ENCODE measurements around the gene IFITM5.
"Not testable (repeated sequence)": the region's sequence is repeated elsewhere in the genome, so short reads cannot be mapped to it uniquely, and the experiment has no call there.

The IFITM5 gene

DNA sequence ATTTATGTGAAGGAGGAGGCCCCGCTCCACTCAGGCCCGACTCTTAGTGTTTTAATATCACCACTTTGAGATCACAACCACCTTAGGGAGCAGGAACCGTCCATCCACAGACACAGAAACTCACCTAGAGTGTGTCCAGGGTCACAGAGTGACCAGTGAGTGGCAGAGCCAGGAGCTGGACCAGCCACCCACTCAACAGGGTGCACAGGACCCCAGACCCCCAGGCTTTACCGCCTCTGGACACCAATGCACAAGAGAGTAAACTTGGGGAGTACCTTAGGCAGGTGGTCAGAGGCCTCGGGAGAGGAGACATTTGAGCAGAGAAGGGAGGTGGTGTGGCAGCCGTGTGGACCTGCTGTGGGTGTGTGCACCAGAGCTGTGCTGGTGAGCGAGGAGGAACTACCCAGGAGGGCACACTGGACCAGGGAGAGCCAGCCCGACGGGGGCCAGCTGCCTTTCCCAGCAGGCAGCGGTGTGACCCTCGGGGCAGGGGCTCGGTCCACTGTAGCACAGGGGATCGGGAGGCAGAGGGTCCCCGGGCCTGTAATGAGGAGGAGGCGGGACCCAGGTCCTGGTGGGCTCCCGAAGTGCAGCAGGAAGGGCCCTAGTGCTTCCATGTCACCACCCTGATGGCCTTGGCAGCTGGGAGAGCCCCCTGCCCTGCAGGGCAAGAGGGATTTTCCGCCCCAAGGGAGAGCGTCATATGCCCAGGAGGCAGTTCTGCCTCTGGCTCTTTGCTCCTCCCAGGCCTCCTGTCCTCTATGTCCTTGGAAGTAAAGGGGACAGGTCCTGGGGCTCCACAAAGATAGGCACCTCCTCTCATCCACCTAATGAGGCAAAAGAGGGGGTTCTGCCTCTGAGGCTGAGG is 28.6 kb downstream of the IFITM5 start:
- H3K4me3 ChIP-seq (ENCODE audit: low read length) = no peak overlapping the region
- H3K27me3 ChIP-seq (ENCODE audit: control insufficient read depth, insufficient read depth, low read length) = peaks cover 50% of the 10 kb centered on the region
- no peaks in the 10 kb centered on the region for H3K36me3 ChIP-seq (ENCODE audit: insufficient read depth, low read length)
- no peak overlapping the region for H3K9ac ChIP-seq (ENCODE audit: low read depth, low read length)
- H3K4me2 ChIP-seq (ENCODE audit: low read length) = no peak overlapping the region
- no peaks in the 10 kb centered on the region for H3K9me3 ChIP-seq (replicated peaks; ENCODE audit: low read length)
- H3K4me1 ChIP-seq (ENCODE audit: control insufficient read depth, insufficient read depth, low read length) = no peaks in the 10 kb centered on the region

- H3K4me1 ChIP-seq (ENCODE audit: control insufficient read depth, insufficient read depth, low read length) = no peaks in the 10 kb centered on the region
- H3K27me3 ChIP-seq (ENCODE audit: control insufficient read depth, insufficient read depth, low read length) = peaks cover 38% of the 10 kb centered on the region
- H3K36me3 ChIP-seq (ENCODE audit: insufficient read depth, low read length) = no peaks in the 10 kb centered on the region
- peak overlapping the region; percentile 48 for H3K4me2 ChIP-seq (ENCODE audit: low read length)
- no peak overlapping the region for H3K9ac ChIP-seq (ENCODE audit: low read depth, low read length)
- H3K9me3 ChIP-seq (replicated peaks; ENCODE audit: low read length) = no peaks in the 10 kb centered on the region
- H3K4me3 ChIP-seq (ENCODE audit: low read length) = no peak overlapping the region
Measured at GRCh38 chr11:269146-269890, 30.0 kb downstream of the IFITM5 start.

GRCh38 chr11:268716-269145 is 30.6 kb downstream of the IFITM5 start:
- Histone ChIP-seq H3K4me2 (ENCODE audit: low read length) (peak overlapping the region; percentile 48), H3K27me3 (ENCODE audit: control insufficient read depth, insufficient read depth, low read length) (peaks cover 32% of the 10 kb centered on the region)
- not testable (repeated sequence) for H3K4me3 ChIP-seq (ENCODE audit: low read length); H3K9me3 ChIP-seq (replicated peaks; ENCODE audit: low read length); H3K4me1 ChIP-seq (ENCODE audit: control insufficient read depth, insufficient read depth, low read length); H3K9ac ChIP-seq (ENCODE audit: low read depth, low read length); H3K36me3 ChIP-seq (ENCODE audit: insufficient read depth, low read length)

DNA sequence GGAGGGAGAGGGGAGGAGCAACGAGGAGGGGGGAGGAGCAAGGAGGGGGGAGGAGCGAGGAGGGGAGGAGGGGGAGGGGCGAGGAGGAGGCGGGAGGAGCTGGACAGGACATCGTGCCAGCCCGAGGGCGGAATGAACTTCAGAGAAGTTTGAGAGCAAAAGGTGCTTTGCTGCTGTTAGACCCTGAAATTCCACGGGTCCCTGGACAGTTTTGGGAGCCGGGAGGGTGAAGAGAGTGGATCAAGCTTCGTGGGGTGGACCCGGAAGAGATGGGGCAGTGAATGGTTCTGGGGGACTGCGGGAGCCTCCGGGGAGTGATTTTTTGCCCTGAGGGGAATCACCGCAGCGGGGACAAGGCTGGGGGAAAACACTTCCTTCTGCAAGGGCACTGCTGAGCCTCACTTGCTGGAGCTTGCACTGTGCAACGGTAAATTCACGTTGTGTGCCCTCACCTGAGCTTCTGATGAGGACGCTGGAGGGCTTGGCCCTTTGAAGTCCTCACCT is 31.8 kb downstream of the IFITM5 start:
- H3K9ac ChIP-seq (ENCODE audit: low read depth, low read length) = no peak overlapping the region
- no peaks in the 10 kb centered on the region for H3K9me3 ChIP-seq (replicated peaks; ENCODE audit: low read length)
- no peak overlapping the region for H3K4me2 ChIP-seq (ENCODE audit: low read length)
- H3K27me3 ChIP-seq (ENCODE audit: control insufficient read depth, insufficient read depth, low read length) = peaks cover 21% of the 10 kb centered on the region
- H3K4me1 ChIP-seq (ENCODE audit: control insufficient read depth, insufficient read depth, low read length) = no peaks in the 10 kb centered on the region
- H3K4me3 ChIP-seq (ENCODE audit: low read length) = no peak overlapping the region
- H3K36me3 ChIP-seq (ENCODE audit: insufficient read depth, low read length) = no peaks in the 10 kb centered on the region

DNA sequence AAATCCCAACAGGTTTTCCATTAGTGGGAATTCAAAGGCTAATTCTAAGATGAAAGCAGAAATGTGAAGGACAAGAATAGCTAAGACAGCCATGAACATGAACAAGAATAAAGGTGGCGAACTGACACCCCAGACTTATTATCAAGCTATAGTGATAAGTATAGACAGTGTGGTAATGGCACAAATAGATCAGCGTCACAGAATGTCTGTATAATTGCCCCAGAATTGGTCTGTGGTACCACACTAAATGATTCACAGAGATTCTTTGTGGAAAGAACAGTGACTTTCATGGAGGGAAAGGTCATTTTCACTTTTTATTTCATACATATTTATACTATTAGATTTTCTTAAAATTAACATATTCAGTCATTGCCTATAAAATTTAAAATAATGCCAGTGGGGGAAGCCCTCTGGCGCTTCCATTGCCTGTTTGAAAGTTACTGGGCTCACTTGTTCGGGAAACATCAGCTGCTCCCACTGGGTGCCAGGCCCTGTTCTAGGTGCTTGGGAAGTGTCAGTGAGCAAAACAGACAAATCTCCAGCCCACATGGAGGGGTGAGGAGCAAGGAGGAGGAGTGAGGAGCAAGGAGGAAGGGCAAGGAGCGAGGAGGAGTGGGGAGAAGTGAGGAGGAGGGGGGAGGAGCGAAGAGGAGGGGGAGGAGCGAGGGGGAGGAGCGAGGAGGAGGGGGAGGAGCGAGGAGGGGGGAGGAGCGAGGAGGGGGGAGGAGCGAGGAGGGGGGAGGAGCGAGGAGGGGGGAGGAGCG is 32.5 kb downstream of the IFITM5 start:
- Histone ChIP-seq H3K4me1 (ENCODE audit: control insufficient read depth, insufficient read depth, low read length) (no peaks in the 10 kb centered on the region), H3K27me3 (ENCODE audit: control insufficient read depth, insufficient read depth, low read length) (peaks cover 15% of the 10 kb centered on the region), H3K9ac (ENCODE audit: low read depth, low read length) (no peak overlapping the region), H3K9me3 (replicated peaks; ENCODE audit: low read length) (no peaks in the 10 kb centered on the region), H3K4me2 (ENCODE audit: low read length) (no peak overlapping the region), H3K4me3 (ENCODE audit: low read length) (no peak overlapping the region), H3K36me3 (ENCODE audit: insufficient read depth, low read length) (no peaks in the 10 kb centered on the region)

- no peaks in the 10 kb centered on the region for H3K4me1 ChIP-seq (ENCODE audit: control insufficient read depth, insufficient read depth, low read length)
Measured at GRCh38 chr11:261624-262023, 37.7 kb downstream of the IFITM5 start.

DNA sequence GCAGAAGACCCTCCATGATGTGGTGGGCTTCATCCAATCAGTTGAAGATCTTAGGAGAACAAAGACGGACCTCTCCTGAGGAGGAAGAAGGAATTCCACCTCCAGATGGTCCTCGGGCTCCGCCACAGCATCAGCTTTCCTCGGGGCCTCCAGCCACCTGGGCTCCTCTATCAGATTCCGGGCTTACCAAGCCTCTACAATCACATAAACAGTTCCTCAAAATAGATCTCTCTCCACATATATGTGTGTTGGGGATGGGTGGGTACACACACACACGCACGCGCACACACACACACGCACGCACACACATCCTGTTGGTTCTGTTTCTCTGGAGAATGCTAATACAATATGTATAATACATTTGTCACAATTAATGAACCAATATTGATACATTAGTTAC is 39.9 kb downstream of the IFITM5 start:
- Histone ChIP-seq H3K4me3 (ENCODE audit: low read length) (no peak overlapping the region), H3K4me1 (ENCODE audit: control insufficient read depth, insufficient read depth, low read length) (no peaks in the 10 kb centered on the region), H3K36me3 (ENCODE audit: insufficient read depth, low read length) (no peaks in the 10 kb centered on the region), H3K9ac (ENCODE audit: low read depth, low read length) (no peak overlapping the region), H3K4me2 (ENCODE audit: low read length) (no peak overlapping the region), H3K9me3 (replicated peaks; ENCODE audit: low read length) (no peaks in the 10 kb centered on the region), H3K27me3 (ENCODE audit: control insufficient read depth, insufficient read depth, low read length) (peaks cover 12% of the 10 kb centered on the region)

More at GRCh38 chr11:261624-262023, 37.7 kb downstream of the IFITM5 start:
- Histone ChIP-seq H3K4me3 (ENCODE audit: low read length) (no peak overlapping the region), H3K9me3 (replicated peaks; ENCODE audit: low read length) (no peaks in the 10 kb centered on the region), H3K9ac (ENCODE audit: low read depth, low read length) (no peak overlapping the region), H3K4me2 (ENCODE audit: low read length) (no peak overlapping the region), H3K36me3 (ENCODE audit: insufficient read depth, low read length) (no peaks in the 10 kb centered on the region), H3K27me3 (ENCODE audit: control insufficient read depth, insufficient read depth, low read length) (peaks cover 12% of the 10 kb centered on the region)

DNA sequence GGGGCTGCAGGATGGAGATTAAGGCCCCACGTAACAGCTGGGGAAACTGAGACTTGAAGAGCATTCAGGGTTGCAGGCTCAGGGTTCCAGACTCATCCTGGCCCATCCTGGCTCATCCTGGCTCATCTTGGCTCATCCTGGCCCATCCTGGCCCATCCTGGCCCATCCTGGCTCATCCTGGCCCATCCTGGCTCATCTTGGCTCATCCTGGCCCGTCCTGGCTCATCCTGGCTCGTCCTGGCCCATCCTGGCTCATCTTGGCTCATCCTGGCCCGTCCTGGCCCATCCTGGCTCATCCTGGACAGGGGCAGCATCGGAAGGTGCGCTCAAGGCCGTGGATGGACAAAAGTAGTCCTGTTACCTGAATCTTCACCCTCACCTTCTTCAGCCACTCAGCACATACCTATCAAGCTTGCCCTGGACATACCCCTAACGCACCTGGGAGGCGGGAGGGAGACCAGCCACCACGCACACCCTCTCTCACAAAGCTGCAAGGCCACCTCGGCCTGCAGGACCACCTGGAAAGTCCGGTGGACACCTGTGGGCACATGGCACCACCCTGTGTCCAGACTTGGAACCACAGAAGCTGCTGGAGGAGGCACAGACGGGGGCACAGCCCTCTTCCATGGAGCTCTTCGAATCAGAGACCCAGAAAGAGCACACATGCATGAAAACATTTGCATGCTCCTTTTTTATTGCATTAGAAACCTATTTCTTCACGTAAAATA is 41.4 kb downstream of the IFITM5 start:
- peaks cover 12% of the 10 kb centered on the region for H3K27me3 ChIP-seq (ENCODE audit: control insufficient read depth, insufficient read depth, low read length)
- H3K9ac ChIP-seq (ENCODE audit: low read depth, low read length) = no peak overlapping the region
- no peaks in the 10 kb centered on the region for H3K9me3 ChIP-seq (replicated peaks; ENCODE audit: low read length)
- H3K4me2 ChIP-seq (ENCODE audit: low read length) = no peak overlapping the region
- H3K36me3 ChIP-seq (ENCODE audit: insufficient read depth, low read length) = peaks cover 7% of the 10 kb centered on the region
- H3K4me3 ChIP-seq (ENCODE audit: low read length) = no peak overlapping the region
- H3K4me1 ChIP-seq (ENCODE audit: control insufficient read depth, insufficient read depth, low read length) = no peaks in the 10 kb centered on the region

DNA sequence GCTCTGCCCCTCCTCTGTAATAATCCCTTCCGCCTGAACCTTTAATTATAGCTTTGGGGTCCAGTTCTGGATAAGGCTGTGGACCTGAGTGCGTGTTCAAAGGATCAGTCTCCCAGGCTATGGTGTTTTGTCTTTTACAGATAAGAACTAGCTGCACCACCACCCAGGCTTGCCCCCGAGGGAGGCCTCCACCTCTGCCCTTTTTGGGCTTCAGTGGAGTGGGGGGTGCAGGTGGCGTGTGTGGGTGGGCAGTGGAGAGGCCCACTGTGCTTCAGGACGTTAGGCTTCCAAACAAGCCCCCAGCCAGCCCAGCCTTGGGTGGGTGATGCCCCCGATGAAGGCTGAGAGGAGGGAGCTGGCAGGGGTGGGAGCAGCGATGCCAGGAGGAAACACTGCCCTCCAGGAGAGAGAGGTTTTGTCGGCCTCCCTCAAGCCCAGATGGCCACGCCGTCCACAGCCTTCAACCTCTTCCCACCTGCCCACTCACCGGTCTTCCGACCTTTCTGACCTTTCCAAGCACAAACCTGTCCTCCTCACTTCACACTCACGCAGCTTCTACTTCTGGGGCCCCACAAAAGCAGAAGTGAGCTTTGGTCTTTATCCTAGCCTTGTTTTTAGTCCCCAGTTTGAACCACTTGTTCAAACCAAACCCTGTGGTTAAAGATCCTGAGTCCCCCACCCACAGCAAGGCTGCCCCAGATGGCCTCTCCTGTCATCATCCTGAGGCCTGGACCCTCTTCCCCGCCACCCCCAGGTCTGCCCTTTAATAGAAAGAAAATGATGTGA is 42.2 kb downstream of the IFITM5 start:
- H3K4me3 ChIP-seq (ENCODE audit: low read length) = no peak overlapping the region
- peaks cover 15% of the 10 kb centered on the region for H3K36me3 ChIP-seq (ENCODE audit: insufficient read depth, low read length)
- H3K27me3 ChIP-seq (ENCODE audit: control insufficient read depth, insufficient read depth, low read length) = peaks cover 12% of the 10 kb centered on the region
- no peaks in the 10 kb centered on the region for H3K9me3 ChIP-seq (replicated peaks; ENCODE audit: low read length)
- no peak overlapping the region for H3K9ac ChIP-seq (ENCODE audit: low read depth, low read length)
- no peak overlapping the region for H3K4me2 ChIP-seq (ENCODE audit: low read length)
- no peaks in the 10 kb centered on the region for H3K4me1 ChIP-seq (ENCODE audit: control insufficient read depth, insufficient read depth, low read length)

DNA sequence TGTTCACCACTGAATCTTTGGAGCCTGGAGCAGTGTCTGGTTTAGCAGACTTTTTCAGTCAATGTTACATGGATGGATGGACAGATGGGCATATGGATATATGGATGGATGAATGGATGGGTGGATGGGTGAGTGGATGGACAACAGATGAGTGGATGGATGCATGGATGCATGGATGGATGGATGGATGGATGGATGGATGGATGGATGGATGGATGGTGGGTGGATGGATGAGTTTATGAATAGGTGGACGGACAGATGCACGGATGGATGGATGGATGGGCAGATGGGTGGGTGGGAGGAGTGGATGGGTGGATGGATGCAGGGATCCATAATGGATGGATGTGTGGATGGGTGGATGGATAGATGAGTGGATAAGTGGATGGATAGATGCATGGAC is 43.5 kb downstream of the IFITM5 start:
- peaks cover 28% of the 10 kb centered on the region for H3K36me3 ChIP-seq (ENCODE audit: insufficient read depth, low read length)
- no peaks in the 10 kb centered on the region for H3K4me1 ChIP-seq (ENCODE audit: control insufficient read depth, insufficient read depth, low read length)
- H3K4me3 ChIP-seq (ENCODE audit: low read length) = no peak overlapping the region
- no peak overlapping the region for H3K9ac ChIP-seq (ENCODE audit: low read depth, low read length)
- no peak overlapping the region for H3K4me2 ChIP-seq (ENCODE audit: low read length)
- no peaks in the 10 kb centered on the region for H3K9me3 ChIP-seq (replicated peaks; ENCODE audit: low read length)
- H3K27me3 ChIP-seq (ENCODE audit: control insufficient read depth, insufficient read depth, low read length) = peaks cover 12% of the 10 kb centered on the region

All from skeletal muscle satellite cell (primary cell).